Liver (tissue), 9 donors: ENCODE data around the gene CFAP68. TPM values are rescaled to one million over a fixed set of nuclear protein-coding genes. Genes with fewer than 3 reads are reported as not detected.
A peak's percentile ranks its signal among the peaks of the same experiment; 100 is the strongest.

Experiments
- DNase-seq: peaks from one replicate; pipeline ENCODE4 v3.0.0-alpha.2; 2017; ENCODE audit warnings: low spot score
- H3K27ac ChIP-seq, 2 donors: one replicate each; pipeline ENCODE4 v1.7.0; 2013; ENCODE audit warnings: inconsistent platforms in 2 of 2, low read length in 2 of 2, control low read depth in 1 of 2, low read depth in 1 of 2, mild to moderate bottlenecking in 1 of 2
- H3K27me3 ChIP-seq, 4 donors: one replicate each; pipeline versions ENCODE4 v1.6.1 to v1.7.0; 2013; ENCODE audit warnings: low read length in 3 of 4, inconsistent platforms in 1 of 4, mild to moderate bottlenecking in 1 of 4, moderate library complexity in 1 of 4; ENCODE audit not compliant: control insufficient read depth in 4 of 4, insufficient read depth in 4 of 4
- H3K36me3 ChIP-seq, 4 donors: one replicate each; pipeline versions ENCODE4 v1.6.1 to v1.7.0; 2013; ENCODE audit warnings: low read length in 3 of 4, mild to moderate bottlenecking in 3 of 4, low read depth in 1 of 4, moderate library complexity in 1 of 4; ENCODE audit not compliant: control insufficient read depth in 4 of 4, insufficient read depth in 3 of 4
- H3K4me1 ChIP-seq, 4 donors: one replicate each; pipeline versions ENCODE4 v1.6.1 to v1.7.0; 2013; ENCODE audit warnings: low read length in 3 of 4, mild to moderate bottlenecking in 3 of 4, moderate library complexity in 1 of 4; ENCODE audit not compliant: control insufficient read depth in 4 of 4, insufficient read depth in 4 of 4
- H3K4me3 ChIP-seq, 3 donors: one replicate each; pipeline versions ENCODE4 v1.6.1 to v1.7.0; 2013; ENCODE audit warnings: low read length in 3 of 3, control low read depth in 1 of 3, low read depth in 1 of 3, mild to moderate bottlenecking in 1 of 3
- H3K9ac ChIP-seq, 2 donors: one replicate each; pipeline ENCODE4 v1.7.0; 2013; ENCODE audit warnings: low read length in 2 of 2, mild to moderate bottlenecking in 2 of 2, moderate library complexity in 2 of 2, control low read depth in 1 of 2, low read depth in 1 of 2
- H3K9me3 ChIP-seq, 4 donors: one replicate each; pipeline versions ENCODE4 v1.6.1 to v1.7.0; 2013; ENCODE audit warnings: low read length in 3 of 4; ENCODE audit not compliant: control insufficient read depth in 4 of 4
- EGR1 ChIP-seq, 2 donors: IDR thresholded peaks; 2 replicates each; pipeline ENCODE4 v1.6.1; 2016 to 2018; ENCODE audit warnings: antibody characterized with exemption in 2 of 2, low read depth in 2 of 2
- FOXA1 ChIP-seq: IDR thresholded peaks from 2 replicates; pipeline ENCODE4 v1.6.1; 2016; ENCODE audit warnings: antibody characterized with exemption
- FOXA2 ChIP-seq: IDR thresholded peaks from 2 replicates; pipeline ENCODE4 v1.6.1; 2016; ENCODE audit warnings: antibody characterized with exemption
- GABPA ChIP-seq, 2 donors: IDR thresholded peaks in 1 of 2; conservative IDR thresholded peaks in 1 of 2; 2 replicates each; pipeline ENCODE4 v1.6.1; 2016; ENCODE audit warnings: antibody characterized with exemption in 2 of 2, mild to moderate bottlenecking in 1 of 2, moderate library complexity in 1 of 2
- HNF4A ChIP-seq, 2 donors: conservative IDR thresholded peaks; 2 replicates each; pipeline ENCODE4 v1.6.1; 2016; ENCODE audit warnings: antibody characterized with exemption in 2 of 2, mild to moderate bottlenecking in 2 of 2
- HNF4G ChIP-seq: IDR thresholded peaks from 2 replicates; pipeline ENCODE4 v1.6.1; 2016; ENCODE audit warnings: antibody characterized with exemption
- JUND ChIP-seq, 2 donors: IDR thresholded peaks; 2 replicates each; pipeline ENCODE4 v1.6.1; 2016; ENCODE audit warnings: antibody characterized with exemption in 2 of 2
- MAX ChIP-seq: IDR thresholded peaks from 2 replicates; pipeline ENCODE4 v1.6.1; 2016; ENCODE audit warnings: antibody characterized with exemption
- NR2F2 ChIP-seq: IDR thresholded peaks from 2 replicates; pipeline ENCODE4 v1.6.1; 2016; ENCODE audit warnings: antibody characterized with exemption
- RAD21 ChIP-seq, 2 donors: IDR thresholded peaks; 2 replicates each; pipeline ENCODE4 v1.6.1; 2016; ENCODE audit warnings: antibody characterized with exemption in 2 of 2, mild to moderate bottlenecking in 2 of 2
- REST ChIP-seq: IDR thresholded peaks from 2 replicates; pipeline ENCODE4 v1.6.1; 2016; ENCODE audit warnings: antibody characterized with exemption, mild to moderate bottlenecking
- RXRA ChIP-seq, 2 donors: IDR thresholded peaks; 2 replicates each; pipeline ENCODE4 v1.6.1; 2017 to 2018; ENCODE audit warnings: antibody characterized with exemption in 2 of 2, mild to moderate bottlenecking in 1 of 2
- SP1 ChIP-seq: IDR thresholded peaks from 2 replicates; pipeline ENCODE4 v1.6.1; 2018; ENCODE audit warnings: antibody characterized with exemption, mild to moderate bottlenecking
- TAF1 ChIP-seq: conservative IDR thresholded peaks from 2 replicates; pipeline ENCODE4 v1.6.1; 2016; ENCODE audit warnings: antibody characterized with exemption, mild to moderate bottlenecking
- YY1 ChIP-seq: IDR thresholded peaks from 2 replicates; pipeline ENCODE4 v1.6.1; 2016; ENCODE audit warnings: antibody characterized with exemption, mild to moderate bottlenecking
- ZBTB33 ChIP-seq: IDR thresholded peaks from 2 replicates; pipeline ENCODE4 v1.6.1; 2016; ENCODE audit warnings: antibody characterized with exemption
- WGBS: extraction: QIAGEN DNeasy Blood & Tissue Kit; methylation state at CpG from one replicate; pipeline ENCODE4 v1.1.7; 2013; 5-methylcytosine and 5-hydroxymethylcytosine counted together
- polyA plus RNA-seq, 2 donors: library from polyadenylated mRNA; stranded (reverse) in 1 of 2; unstranded in 1 of 2; fragments of 200-250 nt in 1 of 2; fragments of >200 nt in 1 of 2; fragmentation: Nextera tagmentation in 1 of 2; extraction: Ambion mirVana in 1 of 2; gene quantifications; one replicate each; pipeline versions ENCODE4 v1.2.1 to v1.2.3, GENCODE V29; 2013 to 2015
- total RNA-seq, 2 donors: library from RNA; depleted of rRNA; stranded (reverse); fragments of >200 nt; gene quantifications; one replicate each; pipeline ENCODE4 v1.2.3, GENCODE V29; 2014
- TF ChIP-seq, protein P1 (sequence below): fragments of 150-350 bp; IDR thresholded peaks from 2 replicates; pipeline ENCODE4 v1.5.1; 2017; ENCODE audit warnings: improper control_type of control experiment, low read depth, low read length; ENCODE audit not compliant: missing input control
- TF ChIP-seq, protein P2 (sequence below): IDR thresholded peaks from 2 replicates; pipeline ENCODE4 v1.6.1; 2016; ENCODE audit warnings: antibody characterized with exemption
- donor health status: healthy.
- donor health status: healthy.
- donor health status: healthy.
- donor health status: healthy.
- donor health status: healthy.

Gene CFAP68
- total and polyA plus RNA-seq, 4 donors: 6.2 to 27.8 (median 13.8) TPM

GRCh38 chr11:111833524-111833923, 45.8 kb upstream of the CFAP68 start:
- no peak for DNase-seq
- no peak overlapping the region for H3K4me3 ChIP-seq
- H3K4me1 ChIP-seq: peaks cover 5 to 48% (median 39%) of the 10 kb centered on the region in 4 donors
- no peaks in the 10 kb centered on the region for H3K36me3 ChIP-seq
- 29% methylated on average over 4 of the region's 4 CpGs for WGBS
- no peaks in the 10 kb centered on the region for H3K27me3 ChIP-seq
- no peaks in the 10 kb centered on the region for H3K9me3 ChIP-seq
- peak overlapping the region in 1 of 2 donors; percentile 76 for H3K9ac ChIP-seq
- H3K27ac ChIP-seq: peak overlapping the region; percentile 60 to 61
- no peak for TF ChIP-seq HNF4G
- no peak for TF ChIP-seq REST
- peak; percentile 92 to 93 for TF ChIP-seq RAD21 (IDR thresholded peaks at IDR 0.05)
- no peak for TF ChIP-seq NR2F2
- TF ChIP-seq TAF1: no peak
- TF ChIP-seq SP1: peak; percentile 47
- no peak for TF ChIP-seq ZBTB33
- no peak for TF ChIP-seq GABPA (IDR thresholded peaks at IDR 0.05 in 1 of 2, conservative IDR thresholded peaks at IDR 0.05 in 1 of 2)
- TF ChIP-seq HNF4A (conservative IDR thresholded peaks at IDR 0.05): peak; percentile 49 to 57
- TF ChIP-seq RXRA (IDR thresholded peaks at IDR 0.05): peak in 1 of 2 donors; percentile 57
- TF ChIP-seq EGR1 (IDR thresholded peaks at IDR 0.05; ENCODE audit: low read depth in 2 of 2): no peak
- TF ChIP-seq YY1: peak; percentile 75
- no peak for TF ChIP-seq FOXA1
- no peak for TF ChIP-seq FOXA2
- TF ChIP-seq JUND (IDR thresholded peaks at IDR 0.05): no peak
- TF ChIP-seq, protein P1, sequence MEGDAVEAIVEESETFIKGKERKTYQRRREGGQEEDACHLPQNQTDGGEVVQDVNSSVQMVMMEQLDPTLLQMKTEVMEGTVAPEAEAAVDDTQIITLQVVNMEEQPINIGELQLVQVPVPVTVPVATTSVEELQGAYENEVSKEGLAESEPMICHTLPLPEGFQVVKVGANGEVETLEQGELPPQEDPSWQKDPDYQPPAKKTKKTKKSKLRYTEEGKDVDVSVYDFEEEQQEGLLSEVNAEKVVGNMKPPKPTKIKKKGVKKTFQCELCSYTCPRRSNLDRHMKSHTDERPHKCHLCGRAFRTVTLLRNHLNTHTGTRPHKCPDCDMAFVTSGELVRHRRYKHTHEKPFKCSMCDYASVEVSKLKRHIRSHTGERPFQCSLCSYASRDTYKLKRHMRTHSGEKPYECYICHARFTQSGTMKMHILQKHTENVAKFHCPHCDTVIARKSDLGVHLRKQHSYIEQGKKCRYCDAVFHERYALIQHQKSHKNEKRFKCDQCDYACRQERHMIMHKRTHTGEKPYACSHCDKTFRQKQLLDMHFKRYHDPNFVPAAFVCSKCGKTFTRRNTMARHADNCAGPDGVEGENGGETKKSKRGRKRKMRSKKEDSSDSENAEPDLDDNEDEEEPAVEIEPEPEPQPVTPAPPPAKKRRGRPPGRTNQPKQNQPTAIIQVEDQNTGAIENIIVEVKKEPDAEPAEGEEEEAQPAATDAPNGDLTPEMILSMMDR: peak; percentile 51
- TF ChIP-seq MAX: peak; percentile 30
- TF ChIP-seq, protein P2, sequence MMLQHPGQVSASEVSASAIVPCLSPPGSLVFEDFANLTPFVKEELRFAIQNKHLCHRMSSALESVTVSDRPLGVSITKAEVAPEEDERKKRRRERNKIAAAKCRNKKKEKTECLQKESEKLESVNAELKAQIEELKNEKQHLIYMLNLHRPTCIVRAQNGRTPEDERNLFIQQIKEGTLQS: no peak
